ENCODE results near the gene CSTF1. TPM values are rescaled to one million over a fixed set of nuclear protein-coding genes. Genes with fewer than 3 reads are reported as not detected.

Gene CSTF1
- total RNA-seq, 4 donors from 2014 or later = 17.6 to 25.9 (median 22.7) TPM

DNA sequence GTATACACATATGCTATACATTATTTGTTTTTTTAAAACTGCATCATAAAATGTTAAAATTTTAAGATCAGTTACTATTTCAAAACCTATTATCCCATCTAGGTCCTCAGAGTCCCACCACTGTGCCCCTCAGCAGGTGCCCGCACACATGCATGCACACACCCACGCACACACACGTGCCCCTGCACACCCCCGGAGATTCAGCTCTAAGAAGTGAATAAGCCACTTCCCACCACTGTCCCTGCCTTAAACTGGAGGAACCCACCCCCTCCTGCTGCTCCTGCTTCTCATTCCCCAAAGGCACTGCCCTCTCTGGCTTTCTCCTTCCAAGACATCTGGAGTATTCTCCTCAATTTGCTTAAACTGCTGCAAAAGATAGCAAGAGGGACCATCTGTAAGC is 39.1 kb upstream of the CSTF1 start:
- Histone ChIP-seq H3K36me3 (no peaks in the 10 kb centered on the region), H3K9me3 (no peaks in the 10 kb centered on the region), H3K4me3 (no peak overlapping the region), H3K4me1 (peaks cover 0 to 13% (median 1%) of the 10 kb centered on the region in 4 donors), H3K27me3 (no peaks in the 10 kb centered on the region), H3K27ac (no peak overlapping the region)
- 57 to 62% methylated on average over 4 of the region's 4 CpGs for whole genome bisulfite sequencing, 2 donors
- TF ChIP-seq EP300 (IDR thresholded peaks at IDR 0.05) = no peak
- TF ChIP-seq, protein P1, sequence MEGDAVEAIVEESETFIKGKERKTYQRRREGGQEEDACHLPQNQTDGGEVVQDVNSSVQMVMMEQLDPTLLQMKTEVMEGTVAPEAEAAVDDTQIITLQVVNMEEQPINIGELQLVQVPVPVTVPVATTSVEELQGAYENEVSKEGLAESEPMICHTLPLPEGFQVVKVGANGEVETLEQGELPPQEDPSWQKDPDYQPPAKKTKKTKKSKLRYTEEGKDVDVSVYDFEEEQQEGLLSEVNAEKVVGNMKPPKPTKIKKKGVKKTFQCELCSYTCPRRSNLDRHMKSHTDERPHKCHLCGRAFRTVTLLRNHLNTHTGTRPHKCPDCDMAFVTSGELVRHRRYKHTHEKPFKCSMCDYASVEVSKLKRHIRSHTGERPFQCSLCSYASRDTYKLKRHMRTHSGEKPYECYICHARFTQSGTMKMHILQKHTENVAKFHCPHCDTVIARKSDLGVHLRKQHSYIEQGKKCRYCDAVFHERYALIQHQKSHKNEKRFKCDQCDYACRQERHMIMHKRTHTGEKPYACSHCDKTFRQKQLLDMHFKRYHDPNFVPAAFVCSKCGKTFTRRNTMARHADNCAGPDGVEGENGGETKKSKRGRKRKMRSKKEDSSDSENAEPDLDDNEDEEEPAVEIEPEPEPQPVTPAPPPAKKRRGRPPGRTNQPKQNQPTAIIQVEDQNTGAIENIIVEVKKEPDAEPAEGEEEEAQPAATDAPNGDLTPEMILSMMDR (IDR thresholded peaks at IDR 0.05) = no peak
- TF ChIP-seq POLR2A (IDR thresholded peaks at IDR 0.05) = no peak
- no peak for DNase-seq (ENCODE audit: low spot score in 2 of 2)

GRCh38 chr20:56358070-56358469 is 34.4 kb upstream of the CSTF1 start:
- Histone ChIP-seq H3K36me3 (peaks cover 0 to 3% (median 0%) of the 10 kb centered on the region in 3 donors), H3K27ac (peak overlapping the region in 3 of 4 donors; percentile 37 to 92 (median 63)), H3K9me3 (no peaks in the 10 kb centered on the region), H3K27me3 (no peaks in the 10 kb centered on the region), H3K4me1 (peaks cover 0 to 43% (median 21%) of the 10 kb centered on the region in 4 donors), H3K4me3 (peak overlapping the region; percentile 21 to 99 (median 90))
- TF ChIP-seq, protein P1 (IDR thresholded peaks at IDR 0.05) = no peak
- TF ChIP-seq POLR2A (IDR thresholded peaks at IDR 0.05) = no peak
- WGBS, 2 donors = 32 to 37% methylated on average over 6 of the region's 6 CpGs
- no peak for DNase-seq (ENCODE audit: low spot score in 2 of 2)

DNA sequence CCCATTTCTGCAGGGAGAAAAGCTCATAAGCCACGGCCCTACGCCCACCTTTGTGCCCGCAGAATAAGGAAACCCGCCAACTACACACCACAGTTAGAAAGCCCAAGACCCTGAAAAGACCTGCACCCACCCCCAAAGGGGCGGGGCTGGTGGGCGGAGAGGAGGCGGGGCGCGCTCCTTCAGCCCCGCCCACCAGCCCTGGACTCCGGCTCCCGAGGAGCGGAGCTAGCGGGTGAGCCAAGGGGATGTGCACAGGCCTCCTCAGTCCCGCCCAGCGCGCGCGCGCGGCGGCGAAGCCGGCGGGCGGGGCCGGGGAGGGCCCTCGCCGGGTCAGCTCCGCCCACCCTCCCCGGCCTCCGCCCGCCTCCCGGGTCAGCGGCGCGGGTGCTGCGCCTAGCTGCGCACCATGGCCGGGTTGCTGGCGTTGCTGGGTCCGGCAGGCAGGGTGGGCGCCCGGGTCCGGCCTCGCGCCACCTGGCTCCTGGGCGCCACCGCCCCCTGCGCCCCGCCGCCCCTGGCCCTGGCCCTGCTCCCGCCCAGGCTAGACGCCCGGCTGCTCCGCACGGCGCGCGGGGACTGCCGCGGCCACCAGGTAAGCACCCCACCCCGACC is 33.7 kb upstream of the CSTF1 start, which contains the start of gene FAM210B:
TSS of gene FAM210B (plus strand) at position 375 of the 612 bp plus-strand sequence. CDS start at position 407, 32 bp downstream.
- H3K9me3 ChIP-seq = no peaks in the 10 kb centered on the region
- TF ChIP-seq, protein P1 (IDR thresholded peaks at IDR 0.05) = no peak
- peak; percentile 55 to 61 for TF ChIP-seq POLR2A (IDR thresholded peaks at IDR 0.05)
- peak in 1 of 2 donors; percentile 49 for TF ChIP-seq EP300 (IDR thresholded peaks at IDR 0.05)
- H3K4me1 ChIP-seq = peaks cover 0 to 49% (median 22%) of the 10 kb centered on the region in 4 donors
- WGBS, 2 donors = 0 to 1% methylated on average over 15 to 36 of the region's 63 CpGs
- peak within 1 kb of the TSS; percentile 80 to 92 (median 88) for H3K27ac ChIP-seq
- H3K36me3 ChIP-seq = peaks cover 0 to 3% (median 0%) of the 10 kb centered on the region in 3 donors
- H3K27me3 ChIP-seq = no peaks in the 10 kb centered on the region
- peak; percentile 68 to 71 for DNase-seq (ENCODE audit: low spot score in 2 of 2)
- peak within 1 kb of the TSS; percentile 79 to 99 (median 90) for H3K4me3 ChIP-seq

DNA sequence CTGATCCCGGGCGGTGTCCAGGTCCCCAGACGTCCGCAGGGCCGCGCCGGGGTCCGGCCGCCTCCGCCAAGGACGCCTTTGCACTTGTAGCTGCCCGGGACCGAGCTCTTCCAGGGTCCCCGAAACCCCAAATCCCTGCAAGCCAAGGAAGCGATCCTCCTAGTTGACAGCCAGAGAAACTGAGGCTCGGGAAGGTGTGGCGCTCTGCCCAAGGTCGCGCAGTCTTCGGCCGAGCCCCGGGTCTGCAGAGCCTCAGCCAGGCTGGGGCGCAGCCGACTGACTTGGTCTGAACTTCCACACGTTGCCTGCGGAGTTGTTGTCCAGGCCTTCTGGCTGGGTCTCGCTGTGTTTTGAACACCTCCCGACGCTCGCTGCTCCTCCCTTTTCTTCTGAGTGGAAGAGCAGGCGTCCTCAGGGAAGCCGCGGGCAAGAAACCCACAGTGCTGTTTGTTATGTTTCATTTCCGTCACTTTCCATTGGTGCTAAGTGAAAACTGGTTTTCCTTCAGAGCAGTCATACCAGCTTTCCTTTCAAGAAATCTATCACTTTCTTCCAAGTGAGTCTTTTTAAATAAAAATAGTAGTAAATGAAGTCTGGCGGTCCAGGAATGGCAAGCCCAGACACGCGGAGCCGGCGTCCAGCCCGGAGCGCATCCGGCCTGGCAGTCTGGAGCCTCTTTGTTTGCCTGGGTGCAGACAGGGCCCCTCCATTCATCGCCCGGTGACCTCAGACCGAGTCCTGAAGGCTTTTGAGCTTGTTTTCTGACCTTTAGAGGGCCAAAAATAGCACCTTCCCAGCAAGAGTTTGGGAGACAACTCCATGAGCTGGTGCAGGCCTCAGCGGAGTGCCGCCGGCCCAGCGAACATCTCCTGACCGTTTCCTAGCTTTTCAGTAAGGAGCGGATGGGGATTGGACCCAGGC is 33.0 kb upstream of the CSTF1 start:
- Histone ChIP-seq H3K4me3 (peak overlapping the region; percentile 79 to 99 (median 90)), H3K27ac (peak overlapping the region; percentile 80 to 92 (median 88))

GRCh38 chr20:56360133-56360907 is 32.1 kb upstream of the CSTF1 start:
- 48 to 51% methylated on average over 14 of the region's 14 CpGs for WGBS, 2 donors
- peaks cover 0 to 51% (median 22%) of the 10 kb centered on the region in 4 donors for H3K4me1 ChIP-seq
- TF ChIP-seq EP300 (IDR thresholded peaks at IDR 0.05) (no peak), POLR2A (IDR thresholded peaks at IDR 0.05) (no peak)

More for the DNA sequence above, 33.0 kb upstream of the CSTF1 start:
- WGBS, 2 donors = 6 to 7% methylated on average over 31 to 51 of the region's 51 CpGs
- TF ChIP-seq EP300 (IDR thresholded peaks at IDR 0.05) (peak in 1 of 2 donors; percentile 12), POLR2A (IDR thresholded peaks at IDR 0.05) (no peak)
- peaks cover 0 to 51% (median 22%) of the 10 kb centered on the region in 4 donors for H3K4me1 ChIP-seq
- peak in 1 of 2 donors; percentile 44 for DNase-seq (ENCODE audit: low spot score in 2 of 2)
- no peaks in the 10 kb centered on the region for H3K27me3 ChIP-seq
- no peaks in the 10 kb centered on the region for H3K9me3 ChIP-seq
- H3K36me3 ChIP-seq = peaks cover 0 to 6% (median 0%) of the 10 kb centered on the region in 3 donors

More at GRCh38 chr20:56360133-56360907, 32.1 kb upstream of the CSTF1 start:
- DNase-seq (ENCODE audit: low spot score in 2 of 2) = no peak
- Histone ChIP-seq H3K27ac (peak overlapping the region; percentile 80 to 92 (median 88)), H3K9me3 (no peaks in the 10 kb centered on the region), H3K36me3 (peaks cover 0 to 15% (median 0%) of the 10 kb centered on the region in 3 donors), H3K4me3 (peak overlapping the region; percentile 79 to 99 (median 90)), H3K27me3 (no peaks in the 10 kb centered on the region)

Measured in tibial nerve (tissue), 4 donors.